ENCODE data around the gene PRDM5. TPM values are rescaled to one million over a fixed set of nuclear protein-coding genes. Genes with fewer than 3 reads are reported as not detected.

PRDM5 gene
- total and polyA plus RNA-seq, 10 of the 15 experiments (the other 5 are each of a cell fraction or from before 2014, with no cell fraction given), result 0.07 TPM; not detected in 9

DNA sequence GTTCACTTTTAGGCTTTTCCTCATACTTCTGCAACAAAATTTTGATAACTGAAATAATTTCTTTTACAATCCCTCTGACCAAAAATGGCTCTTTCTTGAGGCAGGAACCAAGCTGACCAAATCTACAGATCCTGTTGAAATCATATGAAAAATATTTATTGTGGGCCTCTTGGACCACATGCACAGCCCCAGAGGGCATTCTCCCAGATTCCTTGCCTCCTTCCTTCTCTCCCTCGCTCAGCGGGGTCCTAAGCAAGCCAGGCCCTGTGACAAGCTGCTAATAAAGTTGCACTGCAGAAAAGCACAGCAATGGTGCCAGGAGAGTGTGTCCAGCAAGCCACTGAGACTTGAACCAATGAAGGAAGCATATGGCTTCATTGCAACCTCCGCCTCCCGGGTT is 40.7 kb downstream of the PRDM5 start:
- H3K79me2 ChIP-seq (ENCODE audit: control insufficient read depth, insufficient read depth, low read length), result no peaks in the 10 kb centered on the region
- no peak overlapping the region for H3K9ac ChIP-seq (ENCODE audit: control insufficient read depth, insufficient read depth, low read length)
- DNase-seq (ENCODE audit: low read depth, low spot score) (no peak), FAIRE-seq (no peak), ATAC-seq (no peak)
- H3K9me3 ChIP-seq (replicated peaks; ENCODE audit: control insufficient read depth, insufficient read depth, low read length), result no peaks in the 10 kb centered on the region
- 53% methylated on average over 4 of the region's 4 CpGs for WGBS (ENCODE audit: insufficient coverage, insufficient replicate concordance, low lambda C conversion rate, missing lambda C conversion rate)
- ChIA-PET POLR2A (no interaction called here), SMC1A (ENCODE audit: uncharacterized antibody, unreplicated experiment) (no interaction called here), CTCF (no interaction called here), RAD21 (ENCODE audit: unreplicated experiment) (no interaction called here)
- no peak overlapping the region for H3K4me3 ChIP-seq
- H2AFZ ChIP-seq (ENCODE audit: control insufficient read depth, low read depth, low read length), result no peak overlapping the region
- no peak for TF ChIP-seq CEBPB (IDR thresholded peaks at IDR 0.05; ENCODE audit: borderline replicate concordance in 1 of 2, low read depth in 2 of 2, low read length in 2 of 2)
- no peak for TF ChIP-seq RELA (IDR thresholded peaks at IDR 0.05; ENCODE audit: borderline replicate concordance, partially characterized antibody)
- no peak for TF ChIP-seq ZNF207 (IDR thresholded peaks at IDR 0.05; ENCODE audit: borderline replicate concordance)
- no peak for TF ChIP-seq FOXM1 (IDR thresholded peaks at IDR 0.05; ENCODE audit: low read depth, low read length)
- TF ChIP-seq, protein P1, sequence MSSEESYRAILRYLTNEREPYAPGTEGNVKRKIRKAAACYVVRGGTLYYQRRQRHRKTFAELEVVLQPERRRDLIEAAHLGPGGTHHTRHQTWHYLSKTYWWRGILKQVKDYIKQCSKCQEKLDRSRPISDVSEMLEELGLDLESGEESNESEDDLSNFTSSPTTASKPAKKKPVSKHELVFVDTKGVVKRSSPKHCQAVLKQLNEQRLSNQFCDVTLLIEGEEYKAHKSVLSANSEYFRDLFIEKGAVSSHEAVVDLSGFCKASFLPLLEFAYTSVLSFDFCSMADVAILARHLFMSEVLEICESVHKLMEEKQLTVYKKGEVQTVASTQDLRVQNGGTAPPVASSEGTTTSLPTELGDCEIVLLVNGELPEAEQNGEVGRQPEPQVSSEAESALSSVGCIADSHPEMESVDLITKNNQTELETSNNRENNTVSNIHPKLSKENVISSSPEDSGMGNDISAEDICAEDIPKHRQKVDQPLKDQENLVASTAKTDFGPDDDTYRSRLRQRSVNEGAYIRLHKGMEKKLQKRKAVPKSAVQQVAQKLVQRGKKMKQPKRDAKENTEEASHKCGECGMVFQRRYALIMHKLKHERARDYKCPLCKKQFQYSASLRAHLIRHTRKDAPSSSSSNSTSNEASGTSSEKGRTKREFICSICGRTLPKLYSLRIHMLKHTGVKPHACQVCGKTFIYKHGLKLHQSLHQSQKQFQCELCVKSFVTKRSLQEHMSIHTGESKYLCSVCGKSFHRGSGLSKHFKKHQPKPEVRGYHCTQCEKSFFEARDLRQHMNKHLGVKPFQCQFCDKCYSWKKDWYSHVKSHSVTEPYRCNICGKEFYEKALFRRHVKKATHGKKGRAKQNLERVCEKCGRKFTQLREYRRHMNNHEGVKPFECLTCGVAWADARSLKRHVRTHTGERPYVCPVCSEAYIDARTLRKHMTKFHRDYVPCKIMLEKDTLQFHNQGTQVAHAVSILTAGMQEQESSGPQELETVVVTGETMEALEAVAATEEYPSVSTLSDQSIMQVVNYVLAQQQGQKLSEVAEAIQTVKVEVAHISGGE (CRISPR knock-in tag; IDR thresholded peaks at IDR 0.05), result no peak
- TF ChIP-seq CBX5 (IDR thresholded peaks at IDR 0.05; ENCODE audit: low read depth), result no peak
- intact Hi-C loops (cut with micrococcal nuclease; ENCODE audit: unreplicated experiment), result no loop called here
- no peaks in the 10 kb centered on the region for H3K36me3 ChIP-seq (ENCODE audit: control insufficient read depth in 2 of 2, insufficient read depth in 2 of 2, low read length in 1 of 2)
- H3K27me3 ChIP-seq (replicated peaks in 1 of 2; ENCODE audit: control insufficient read depth in 2 of 2, insufficient read depth in 2 of 2, low read length in 1 of 2), result peaks cover 0 to 2% of the 10 kb centered on the region in 2 experiments; a peak in 2 of 4 replicates
- H3K27ac ChIP-seq (ENCODE audit: control insufficient read depth, insufficient read depth), result no peak overlapping the region
- H3K4me1 ChIP-seq (ENCODE audit: control insufficient read depth, insufficient read depth, low read length), result no peaks in the 10 kb centered on the region
- BruUV-seq (replicated peaks), result no TSS peak
- in situ Hi-C loops (cut with MboI), result no loop called here
- H3K4me2 ChIP-seq (ENCODE audit: control insufficient read depth, insufficient read depth), result no peak overlapping the region
- H4K20me1 ChIP-seq (ENCODE audit: control insufficient read depth, insufficient read depth), result no peaks in the 10 kb centered on the region
